Endothelial cell (in vitro differentiated cells): ENCODE results near the gene NAALADL2. TPM values are rescaled to one million over a fixed set of nuclear protein-coding genes. Genes with fewer than 3 reads are reported as not detected.

ENCODE experiments used
- DNase-seq: peaks from one replicate; pipeline ENCODE4 v3.0.0; 2021; ENCODE audit warnings: low spot score
- H3K27ac Mint-ChIP-seq: one replicate; pipeline ENCODE4 v1.8.0; 2021; ENCODE audit warnings: mixed read lengths, inconsistent platforms; ENCODE audit not compliant: unreplicated experiment
- H3K27me3 Mint-ChIP-seq: one replicate; pipeline ENCODE4 v1.8.0; 2021; ENCODE audit warnings: mild to moderate bottlenecking, moderate library complexity, mixed read lengths, inconsistent platforms; ENCODE audit not compliant: unreplicated experiment
- H3K36me3 Mint-ChIP-seq: one replicate; pipeline ENCODE4 v1.8.0; 2021; ENCODE audit warnings: mild to moderate bottlenecking, low read depth, mixed read lengths, inconsistent platforms; ENCODE audit not compliant: unreplicated experiment
- H3K4me1 Mint-ChIP-seq: one replicate; pipeline ENCODE4 v1.8.0; 2021; ENCODE audit warnings: mild to moderate bottlenecking, mixed read lengths, inconsistent platforms; ENCODE audit not compliant: unreplicated experiment
- H3K4me3 Mint-ChIP-seq: one replicate; pipeline ENCODE4 v1.8.0; 2021; ENCODE audit warnings: mild to moderate bottlenecking, mixed read lengths, inconsistent platforms; ENCODE audit not compliant: unreplicated experiment
- H3K9me3 Mint-ChIP-seq: one replicate; pipeline ENCODE4 v1.8.0; 2021; ENCODE audit warnings: mixed read lengths, inconsistent platforms; ENCODE audit not compliant: unreplicated experiment
- CTCF ChIP-seq: fragments of 200-600 bp; sonication (generic); IDR thresholded peaks from one replicate; pipeline ENCODE4 v1.5.0; 2021; ENCODE audit warnings: antibody characterized with exemption; ENCODE audit not compliant: unreplicated experiment
- total RNA-seq: library from RNA; stranded (reverse); fragmentation: NEBNext Ultra II Directional; extraction: Animal tissue kit (Norgen Biotek cat#: 25700); gene quantifications from one replicate; pipeline ENCODE4 v1.2.1, GENCODE V29; 2021; ENCODE audit not compliant: unreplicated experiment

The NAALADL2 gene
- total RNA-seq, 1 donor from 2014 or later = 3.5 TPM

GRCh38 chr3:175029828-175030227 is 170.7 kb downstream of the NAALADL2 start:
- Mint-ChIP-seq H3K4me3 (no peak overlapping the region), H3K36me3 (no peaks in the 10 kb centered on the region), H3K27me3 (no peaks in the 10 kb centered on the region), H3K9me3 (no peaks in the 10 kb centered on the region), H3K4me1 (no peaks in the 10 kb centered on the region), H3K27ac (no peak overlapping the region)
- no peak for TF ChIP-seq CTCF
- DNase-seq = no peak

- no peak for DNase-seq
- Mint-ChIP-seq H3K4me3 (no peak overlapping the region), H3K27me3 (no peaks in the 10 kb centered on the region), H3K4me1 (no peaks in the 10 kb centered on the region), H3K9me3 (no peaks in the 10 kb centered on the region), H3K36me3 (no peaks in the 10 kb centered on the region), H3K27ac (no peak overlapping the region)
- no peak for TF ChIP-seq CTCF
These were observed 180.7 kb downstream of the NAALADL2 start for GRCh38 chr3:175039875-175040274.

GRCh38 chr3:175041369-175041768 is 182.2 kb downstream of the NAALADL2 start:
- TF ChIP-seq CTCF = no peak
- Mint-ChIP-seq H3K36me3 (no peaks in the 10 kb centered on the region), H3K4me1 (no peaks in the 10 kb centered on the region), H3K4me3 (no peak overlapping the region), H3K27ac (no peak overlapping the region), H3K27me3 (no peaks in the 10 kb centered on the region), H3K9me3 (no peaks in the 10 kb centered on the region)
- DNase-seq = no peak

- Mint-ChIP-seq H3K4me1 (no peaks in the 10 kb centered on the region), H3K4me3 (no peak overlapping the region), H3K9me3 (no peaks in the 10 kb centered on the region), H3K27me3 (no peaks in the 10 kb centered on the region), H3K27ac (no peak overlapping the region), H3K36me3 (no peaks in the 10 kb centered on the region)
- no peak for DNase-seq
- no peak for TF ChIP-seq CTCF
These were observed 187.5 kb downstream of the NAALADL2 start for GRCh38 chr3:175046601-175047000.

- Mint-ChIP-seq H3K27me3 (no peaks in the 10 kb centered on the region), H3K9me3 (no peaks in the 10 kb centered on the region), H3K27ac (no peak overlapping the region), H3K4me3 (no peak overlapping the region), H3K4me1 (no peaks in the 10 kb centered on the region), H3K36me3 (no peaks in the 10 kb centered on the region)
- no peak for DNase-seq
- TF ChIP-seq CTCF = no peak
These were observed 188.7 kb downstream of the NAALADL2 start for GRCh38 chr3:175047786-175048185.
